Inflammatory macrophage (primary cell): Measurements from ENCODE around the gene PHLPP1.

Experiments used
- DNase-seq, 2 donors: peaks; one replicate each; pipeline ENCODE4 v3.0.0-alpha.2; 2020 to 2022

Gene PHLPP1

DNA sequence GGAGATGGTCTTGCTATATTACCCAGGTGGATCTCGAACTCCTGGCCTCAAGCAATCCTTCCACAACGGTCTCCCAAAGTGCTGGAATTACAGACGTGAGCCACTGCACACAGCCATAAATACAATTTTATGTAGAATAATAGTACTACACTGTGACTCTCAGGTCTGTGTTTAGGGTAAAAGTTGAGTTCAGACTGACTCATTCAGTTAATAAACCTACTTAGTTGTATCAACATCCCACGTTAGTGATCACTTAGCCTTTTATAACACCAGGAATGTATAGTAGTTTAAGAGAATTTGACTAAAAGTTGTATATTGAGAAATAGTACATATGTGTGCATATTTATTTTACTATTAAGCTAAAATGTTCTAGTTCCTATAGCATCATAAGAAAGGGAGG is 237.5 kb downstream of the PHLPP1 start:
- no peak for DNase-seq

DNA sequence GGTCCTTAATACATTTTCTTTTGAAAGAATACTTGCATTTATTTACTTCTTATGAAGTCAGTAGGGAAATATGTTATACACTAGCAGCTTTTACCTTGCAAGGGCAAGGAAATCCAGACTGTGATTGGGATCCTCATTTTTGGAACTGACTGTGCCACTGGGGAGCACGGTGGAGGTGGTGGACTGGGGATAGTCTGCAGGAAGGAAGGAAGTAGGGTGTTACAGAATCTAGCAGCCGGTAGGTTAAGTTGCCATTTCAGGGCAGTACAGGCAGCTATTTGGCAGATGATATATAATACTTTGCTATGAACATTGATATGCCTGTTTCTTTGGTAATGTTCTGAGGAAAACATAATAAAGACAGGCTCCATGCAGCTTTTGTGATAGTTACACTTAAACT is 238.3 kb downstream of the PHLPP1 start:
- DNase-seq, result no peak

DNA sequence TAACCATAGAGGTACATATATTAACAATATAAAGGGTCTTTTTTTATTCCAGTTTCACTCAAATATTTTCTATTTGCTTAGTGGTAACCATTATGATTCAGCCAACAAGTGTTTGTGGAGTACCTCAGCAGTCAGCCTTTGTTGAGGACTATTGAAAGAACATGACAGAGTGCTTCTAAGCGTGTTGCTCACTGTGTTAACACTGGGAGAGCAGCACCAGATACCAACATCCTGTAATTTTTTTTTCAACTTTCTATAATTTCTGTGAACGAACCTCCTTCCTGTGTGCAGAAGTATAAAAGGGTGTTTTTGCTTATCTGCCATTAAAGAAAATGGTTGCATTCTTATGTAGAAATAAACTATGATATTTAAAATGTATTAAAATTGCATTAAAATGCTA is 239.0 kb downstream of the PHLPP1 start:
- no peak for DNase-seq

GRCh38 chr18:62957885-62958472 is 242.6 kb downstream of the PHLPP1 start:
- peak; percentile 54 to 60 for DNase-seq

DNA sequence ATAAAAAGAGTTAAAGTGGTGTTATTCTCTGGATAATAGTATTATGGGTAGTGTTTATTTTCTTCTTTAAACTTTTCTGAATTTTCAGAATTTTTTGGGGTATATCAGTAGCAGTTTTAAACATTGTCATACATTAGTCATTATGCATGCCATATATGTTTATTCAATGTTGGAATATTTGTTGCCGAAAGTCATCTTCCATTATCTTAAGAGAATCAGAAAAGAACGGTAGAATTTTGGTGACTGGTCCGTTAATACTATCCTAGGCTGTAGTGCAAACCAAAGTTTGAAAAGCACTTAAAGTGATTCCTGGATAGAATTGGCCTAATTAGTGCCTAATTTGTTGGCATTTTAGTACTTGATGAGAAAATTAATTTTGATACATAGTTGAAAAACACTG is 244.1 kb downstream of the PHLPP1 start:
- DNase-seq, result no peak

GRCh38 chr18:62963507-62963906 is 248.2 kb downstream of the PHLPP1 start:
- DNase-seq, result no peak

DNA sequence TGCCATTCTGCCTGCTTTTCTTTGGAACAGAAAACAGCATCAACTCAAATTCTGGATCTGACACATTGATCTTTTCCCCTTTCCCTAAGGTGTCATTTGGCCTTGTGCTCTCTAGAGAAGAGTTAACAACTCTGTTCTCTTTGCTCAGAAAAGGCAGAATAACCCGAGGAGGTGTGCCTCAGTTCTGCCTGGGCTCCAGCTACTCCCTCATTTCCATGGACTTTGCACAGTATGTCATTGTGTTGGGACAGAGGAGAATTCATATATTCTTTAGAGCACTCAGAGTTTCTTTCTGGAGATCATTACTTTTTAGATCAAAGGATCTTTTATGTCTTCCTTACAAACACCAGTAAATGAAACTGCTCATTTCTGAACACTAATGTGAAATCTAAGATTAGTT is 249.1 kb downstream of the PHLPP1 start:
- DNase-seq, result no peak

DNA sequence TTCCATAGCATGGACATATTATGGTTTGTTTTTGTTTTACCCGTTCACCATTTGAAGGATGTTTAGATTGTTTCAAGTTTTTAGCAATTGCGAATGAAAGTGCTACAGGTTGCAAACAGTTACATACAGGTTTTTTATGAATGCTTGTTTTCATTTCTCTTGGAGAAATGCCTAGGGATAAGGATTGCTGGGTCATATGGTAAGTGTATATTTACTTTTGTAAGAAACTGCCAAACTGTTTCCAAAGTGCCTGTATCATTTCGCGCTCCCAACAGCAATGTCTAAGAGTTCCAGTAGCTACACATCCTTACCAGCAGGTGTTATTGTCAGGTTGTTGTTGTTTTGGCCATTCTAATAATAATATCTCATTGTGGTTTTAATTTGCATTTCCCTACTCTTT is 251.7 kb downstream of the PHLPP1 start:
- DNase-seq, result no peak

DNA sequence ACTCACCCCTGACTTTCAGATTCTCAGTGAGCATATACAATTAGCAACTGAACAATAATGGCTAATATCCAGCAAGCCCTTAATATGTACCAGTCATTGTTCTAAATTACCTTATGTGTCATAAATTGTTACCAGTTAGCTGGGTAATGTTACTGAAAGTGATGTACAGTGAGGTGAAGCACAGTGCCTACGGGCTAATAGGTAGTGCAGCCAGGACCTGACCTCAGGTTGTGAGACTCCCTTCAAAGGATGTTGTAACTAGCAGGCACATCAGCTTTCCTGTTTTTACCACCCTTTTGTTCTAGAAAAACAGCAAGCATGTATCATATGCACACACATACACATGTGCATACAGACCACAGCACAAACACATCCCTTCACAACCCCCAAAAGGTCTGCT is 258.3 kb downstream of the PHLPP1 start:
- no peak for DNase-seq

DNA sequence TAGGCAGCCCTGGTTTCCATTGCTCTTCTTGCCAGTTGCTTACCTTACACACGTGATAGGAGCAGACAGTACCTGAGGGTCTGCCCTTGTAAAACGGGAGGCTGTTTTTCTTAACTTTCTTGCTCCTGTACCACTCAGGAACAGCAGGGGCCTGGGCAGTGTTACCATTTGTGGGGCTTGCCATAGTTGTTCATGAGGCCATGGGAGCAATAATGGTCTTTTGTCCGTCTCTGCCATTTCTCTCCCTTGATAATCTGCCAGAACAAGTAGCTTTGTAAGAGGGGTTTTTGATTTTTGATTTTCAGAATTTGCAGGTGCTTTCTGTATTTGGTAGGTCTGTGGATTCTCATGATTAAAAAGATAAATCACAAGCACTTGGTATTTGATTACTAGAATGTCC is 259.0 kb downstream of the PHLPP1 start:
- DNase-seq, result no peak

DNA sequence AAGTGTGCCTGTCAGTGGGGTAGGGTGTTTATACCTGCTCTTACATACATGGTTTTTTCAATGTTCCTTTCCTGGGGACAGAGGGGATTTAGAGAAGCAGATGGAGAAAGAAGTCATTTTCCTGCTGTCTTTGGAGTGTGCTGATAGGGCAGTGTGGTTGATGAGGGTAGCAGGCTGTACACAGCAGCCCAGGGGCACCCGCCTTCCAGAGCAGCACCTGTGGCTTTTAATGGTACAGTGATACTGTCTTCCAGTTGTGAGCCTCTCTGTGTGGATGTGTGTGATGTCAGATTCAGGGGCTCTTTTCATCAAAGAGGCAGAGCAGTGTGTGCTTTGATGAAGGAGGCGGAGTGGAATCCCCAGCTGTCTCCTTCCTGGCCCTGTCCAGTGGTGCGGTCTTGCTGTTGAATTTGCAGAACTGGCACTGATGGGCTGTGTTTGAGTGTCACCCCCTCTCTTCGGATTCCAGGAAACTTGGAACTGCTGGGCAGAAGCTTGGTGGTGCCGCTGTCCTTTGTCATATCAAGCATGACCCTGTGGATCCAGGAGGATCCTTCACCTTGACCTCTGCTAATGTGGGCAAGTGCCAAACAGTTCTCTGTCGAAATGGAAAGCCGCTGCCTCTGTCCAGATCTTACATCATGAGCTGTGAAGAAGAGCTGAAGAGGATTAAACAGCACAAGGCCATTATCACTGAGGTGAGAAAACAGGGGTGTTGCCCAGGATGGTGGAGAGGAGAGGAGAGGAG is 259.8 kb downstream of the PHLPP1 start:
- DNase-seq, result no peak

- DNase-seq, result no peak
Observed at GRCh38 chr18:62975785-62976184, 260.4 kb downstream of the PHLPP1 start.

- DNase-seq, result no peak
Observed at GRCh38 chr18:62976227-62976626, 260.9 kb downstream of the PHLPP1 start.

DNA sequence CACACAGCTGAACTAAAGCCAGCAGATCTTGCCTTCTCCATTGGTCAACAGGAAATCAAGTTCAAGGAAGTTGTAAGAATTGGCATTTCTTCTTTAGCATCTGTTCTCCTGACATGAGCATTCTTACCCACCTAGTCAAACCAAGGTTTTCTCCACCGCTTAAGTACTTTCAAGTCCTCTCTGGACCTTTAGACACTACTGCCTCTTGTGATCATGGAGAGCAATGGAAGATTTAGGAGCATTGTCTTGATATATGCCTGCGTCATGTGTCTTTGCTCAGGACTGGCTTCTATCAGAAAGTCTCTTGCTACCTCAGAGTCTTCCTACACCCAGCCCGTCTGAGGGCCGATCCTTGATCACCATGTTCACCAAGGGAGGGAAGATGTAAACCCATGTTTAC is 262.2 kb downstream of the PHLPP1 start:
- DNase-seq, result no peak

GRCh38 chr18:62978251-62979049 is 263.1 kb downstream of the PHLPP1 start:
- no peak for DNase-seq

DNA sequence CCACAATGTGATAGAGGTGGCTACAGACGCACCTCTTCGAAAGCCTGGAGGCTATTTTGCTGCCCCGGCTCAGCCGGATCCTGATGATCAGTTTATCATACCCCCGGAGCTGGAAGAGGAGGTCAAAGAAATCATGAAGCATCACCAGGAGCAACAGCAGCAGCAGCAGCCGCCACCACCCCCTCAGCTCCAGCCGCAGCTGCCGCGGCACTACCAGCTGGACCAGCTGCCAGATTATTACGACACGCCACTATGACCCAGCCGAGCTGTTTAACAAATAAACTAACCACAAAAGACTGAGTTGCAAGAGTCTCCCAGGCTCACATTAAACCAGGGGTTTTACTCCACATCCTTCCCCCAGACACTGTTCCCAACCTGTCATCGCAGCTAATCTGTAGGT is 263.8 kb downstream of the PHLPP1 start:
- peak; percentile 67 to 76 for DNase-seq

DNA sequence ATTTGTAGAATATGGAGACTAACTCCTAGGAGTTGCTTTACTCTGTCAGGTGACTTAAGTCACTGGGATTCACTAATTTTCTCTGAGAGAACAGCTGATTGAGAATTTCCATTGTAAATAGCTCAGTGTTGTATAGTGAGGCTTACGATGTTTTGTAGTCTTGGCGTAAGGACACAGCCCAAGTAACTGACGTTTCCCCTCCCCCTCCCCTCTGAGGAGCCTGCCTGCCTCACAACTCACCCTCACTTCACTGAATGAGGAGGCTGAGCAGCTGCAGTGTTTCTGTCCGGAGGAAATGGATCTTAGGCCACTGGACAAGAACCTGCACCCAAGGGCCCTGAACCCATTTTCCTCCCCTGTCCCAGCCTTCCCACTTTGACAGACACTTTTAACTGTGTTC is 264.6 kb downstream of the PHLPP1 start:
- no peak for DNase-seq

DNA sequence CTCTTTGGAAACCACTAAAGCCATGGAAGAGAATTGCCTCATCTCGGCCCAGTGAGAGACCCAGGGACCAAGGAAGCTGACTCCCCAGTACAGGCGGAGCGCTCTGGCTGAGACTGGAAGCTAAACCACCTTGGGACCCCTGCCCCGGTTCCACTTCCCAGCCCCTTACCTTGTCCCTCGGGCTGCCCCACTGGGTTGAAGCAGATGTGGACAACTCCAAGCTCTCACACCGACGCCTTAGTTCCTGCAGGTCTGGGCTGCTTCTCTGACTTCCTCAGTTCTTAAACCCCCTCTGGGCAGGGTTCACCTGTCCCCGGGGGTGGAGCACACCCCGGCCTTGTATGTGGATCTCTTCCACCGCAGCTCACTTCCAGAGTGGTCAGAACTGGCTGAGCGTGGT is 266.2 kb downstream of the PHLPP1 start:
- DNase-seq, result peak in 1 of 2 donors; percentile 7

GRCh38 chr18:62982600-62983251 is 267.4 kb downstream of the PHLPP1 start:
- DNase-seq, result peak; percentile 30 to 47

DNA sequence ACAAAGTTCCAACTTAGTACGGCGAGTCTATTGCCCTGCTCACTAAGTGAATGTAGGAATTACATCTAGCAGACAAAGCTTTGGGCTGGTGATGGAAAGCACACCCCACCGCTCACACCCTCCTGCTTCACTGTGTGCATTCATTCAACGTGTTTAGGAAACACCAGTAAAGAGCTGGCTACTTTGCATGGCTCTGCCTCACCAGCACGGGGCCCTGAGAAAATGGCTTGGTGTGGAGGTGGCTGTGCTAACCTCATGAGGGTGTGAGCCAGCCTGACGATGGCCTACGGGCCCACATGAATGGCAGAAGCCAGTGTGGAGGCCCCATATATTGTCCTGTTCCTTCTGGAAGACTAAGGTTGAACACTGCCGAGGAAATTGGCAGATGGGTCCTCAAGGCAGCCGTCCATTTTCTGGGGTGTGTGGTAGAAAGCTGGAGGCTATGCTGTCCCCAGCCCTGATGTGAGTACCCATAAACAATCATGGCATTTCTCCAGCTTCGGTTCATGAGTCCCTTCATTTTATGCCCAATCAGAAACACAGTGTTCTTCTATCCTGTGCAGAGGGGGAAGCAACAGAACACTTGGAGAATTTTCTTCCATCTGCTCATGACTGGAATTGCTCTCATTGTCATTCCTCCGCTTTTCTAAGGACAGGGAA is 269.4 kb downstream of the PHLPP1 start:
- no peak for DNase-seq

DNA sequence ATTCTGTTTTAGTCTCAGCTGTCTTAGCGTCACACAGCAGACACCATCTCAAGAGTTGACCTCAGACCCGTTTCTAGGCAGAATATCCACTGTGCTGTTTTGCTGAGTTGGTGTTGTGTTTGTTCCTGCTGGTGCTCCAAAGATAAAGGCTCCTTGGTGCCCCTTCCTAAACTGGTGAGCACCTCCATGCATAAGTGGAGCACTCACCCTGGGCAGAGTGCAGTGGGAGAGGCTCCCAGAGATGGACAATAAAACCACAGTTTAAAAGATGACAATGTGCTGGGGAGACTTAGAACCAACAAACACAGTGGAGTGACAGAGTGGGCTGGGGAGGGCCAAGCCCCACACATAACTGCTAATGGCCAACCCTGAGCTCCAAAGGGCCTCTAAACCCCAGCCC is 271.1 kb downstream of the PHLPP1 start:
- DNase-seq, result no peak

DNA sequence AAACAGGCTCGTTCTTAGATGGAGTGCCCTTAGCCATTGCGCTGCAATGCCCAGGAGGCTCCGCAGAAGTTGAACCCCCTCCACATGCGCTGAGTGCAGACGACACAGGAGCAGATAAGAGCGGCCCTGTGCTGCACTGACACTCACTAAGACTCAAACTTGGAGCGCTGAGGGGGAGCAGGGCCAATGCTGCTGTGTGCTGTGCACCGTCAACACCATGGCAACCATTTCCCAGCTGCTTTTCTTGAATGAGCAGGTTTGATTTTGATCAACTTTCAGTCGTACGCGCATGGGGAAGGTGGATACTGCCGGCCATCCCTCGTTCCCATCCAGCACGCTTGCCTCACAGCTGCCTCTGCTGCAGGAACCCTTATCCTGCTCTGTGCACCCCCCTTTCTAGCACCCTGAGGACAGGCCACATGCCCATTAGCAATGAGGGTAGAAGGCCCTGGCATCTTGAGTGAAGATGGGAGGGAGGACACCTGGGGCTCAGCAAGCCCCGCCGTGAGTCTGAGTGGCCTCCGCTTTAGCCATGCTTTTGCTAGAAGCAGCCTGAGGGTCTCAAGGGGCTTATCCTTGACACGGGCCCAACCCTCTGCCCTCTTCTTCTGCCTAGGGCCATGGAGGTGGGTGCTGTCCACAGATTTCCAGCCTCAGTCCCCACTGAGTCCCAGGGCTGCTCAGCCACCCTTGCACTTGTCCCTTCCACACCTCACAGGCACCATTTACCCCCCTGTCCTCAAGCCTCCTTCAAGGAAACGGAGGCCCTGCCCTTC is 271.9 kb downstream of the PHLPP1 start:
- no peak for DNase-seq
